Glutamatergic neuron (in vitro differentiated cells): ENCODE measurements around the gene NUDT1. TPM values are rescaled to one million over a fixed set of nuclear protein-coding genes. Genes with fewer than 3 reads are reported as not detected.
A peak's percentile ranks its signal among the peaks of the same experiment; 100 is the strongest.

Experiments
- DNase-seq: peaks from one replicate; pipeline ENCODE4 v3.0.0; 2022
- H3K27ac Mint-ChIP-seq: one replicate; pipeline ENCODE4 v1.8.0; 2020; ENCODE audit warnings: mild to moderate bottlenecking, mixed read lengths, inconsistent platforms; ENCODE audit not compliant: unreplicated experiment
- H3K27me3 Mint-ChIP-seq: one replicate; pipeline ENCODE4 v1.8.0; 2020; ENCODE audit warnings: mild to moderate bottlenecking, moderate library complexity, mixed read lengths, inconsistent platforms; ENCODE audit not compliant: unreplicated experiment
- H3K36me3 Mint-ChIP-seq: one replicate; pipeline ENCODE4 v1.8.0; 2020; ENCODE audit warnings: mild to moderate bottlenecking, mixed read lengths, inconsistent platforms; ENCODE audit not compliant: unreplicated experiment
- H3K4me1 Mint-ChIP-seq: one replicate; pipeline ENCODE4 v1.8.0; 2020; ENCODE audit warnings: mild to moderate bottlenecking, low read depth, mixed read lengths, inconsistent platforms; ENCODE audit not compliant: unreplicated experiment
- H3K4me3 Mint-ChIP-seq: one replicate; pipeline ENCODE4 v1.8.0; 2020; ENCODE audit warnings: mild to moderate bottlenecking, mixed read lengths, inconsistent platforms; ENCODE audit not compliant: unreplicated experiment
- H3K9me3 Mint-ChIP-seq: one replicate; pipeline ENCODE4 v1.8.0; 2020; ENCODE audit warnings: mild to moderate bottlenecking, moderate library complexity, mixed read lengths, inconsistent platforms; ENCODE audit not compliant: unreplicated experiment
- total RNA-seq: library from RNA; stranded (reverse); fragmentation: NEBNext Ultra II Directional; extraction: Animal tissue kit (Norgen Biotek cat#: 25700); gene quantifications from one replicate; pipeline ENCODE4 v1.2.1, GENCODE V29; 2021; ENCODE audit not compliant: unreplicated experiment
- TF ChIP-seq, protein P1 (sequence below): fragments of 200-600 bp; sonication (generic); IDR thresholded peaks from one replicate; pipeline ENCODE4 v1.5.0; 2021; ENCODE audit not compliant: partially characterized antibody, unreplicated experiment

The NUDT1 gene
- total RNA-seq, 1 donor from 2014 or later, result 19.5 TPM

GRCh38 chr7:2258661-2259365 is 16.8 kb downstream of the NUDT1 start:
- H3K4me1 Mint-ChIP-seq, result peaks cover 4% of the 10 kb centered on the region
- no peaks in the 10 kb centered on the region for H3K36me3 Mint-ChIP-seq
- H3K4me3 Mint-ChIP-seq, result no peak overlapping the region
- H3K27me3 Mint-ChIP-seq, result peaks cover 4% of the 10 kb centered on the region
- TF ChIP-seq, protein P1, sequence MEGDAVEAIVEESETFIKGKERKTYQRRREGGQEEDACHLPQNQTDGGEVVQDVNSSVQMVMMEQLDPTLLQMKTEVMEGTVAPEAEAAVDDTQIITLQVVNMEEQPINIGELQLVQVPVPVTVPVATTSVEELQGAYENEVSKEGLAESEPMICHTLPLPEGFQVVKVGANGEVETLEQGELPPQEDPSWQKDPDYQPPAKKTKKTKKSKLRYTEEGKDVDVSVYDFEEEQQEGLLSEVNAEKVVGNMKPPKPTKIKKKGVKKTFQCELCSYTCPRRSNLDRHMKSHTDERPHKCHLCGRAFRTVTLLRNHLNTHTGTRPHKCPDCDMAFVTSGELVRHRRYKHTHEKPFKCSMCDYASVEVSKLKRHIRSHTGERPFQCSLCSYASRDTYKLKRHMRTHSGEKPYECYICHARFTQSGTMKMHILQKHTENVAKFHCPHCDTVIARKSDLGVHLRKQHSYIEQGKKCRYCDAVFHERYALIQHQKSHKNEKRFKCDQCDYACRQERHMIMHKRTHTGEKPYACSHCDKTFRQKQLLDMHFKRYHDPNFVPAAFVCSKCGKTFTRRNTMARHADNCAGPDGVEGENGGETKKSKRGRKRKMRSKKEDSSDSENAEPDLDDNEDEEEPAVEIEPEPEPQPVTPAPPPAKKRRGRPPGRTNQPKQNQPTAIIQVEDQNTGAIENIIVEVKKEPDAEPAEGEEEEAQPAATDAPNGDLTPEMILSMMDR, result no peak
- H3K9me3 Mint-ChIP-seq, result peaks cover 8% of the 10 kb centered on the region
- peak overlapping the region; percentile 82 for H3K27ac Mint-ChIP-seq
- DNase-seq, result no peak

- Mint-ChIP-seq H3K9me3 (peaks cover 8% of the 10 kb centered on the region), H3K4me1 (peaks cover 8% of the 10 kb centered on the region), H3K4me3 (no peak overlapping the region), H3K36me3 (peaks cover 4% of the 10 kb centered on the region), H3K27ac (no peak overlapping the region), H3K27me3 (peaks cover 4% of the 10 kb centered on the region)
- TF ChIP-seq, protein P1, result no peak
- no peak for DNase-seq
Measured at GRCh38 chr7:2259480-2259879, 17.5 kb downstream of the NUDT1 start.

GRCh38 chr7:2260820-2261219 is 18.8 kb downstream of the NUDT1 start:
- Mint-ChIP-seq H3K27me3 (peaks cover 4% of the 10 kb centered on the region), H3K9me3 (peaks cover 4% of the 10 kb centered on the region), H3K4me1 (peaks cover 8% of the 10 kb centered on the region), H3K4me3 (no peak overlapping the region), H3K27ac (no peak overlapping the region), H3K36me3 (peaks cover 4% of the 10 kb centered on the region)
- DNase-seq, result no peak
- TF ChIP-seq, protein P1, result no peak

GRCh38 chr7:2261611-2262010 is 19.6 kb downstream of the NUDT1 start:
- Mint-ChIP-seq H3K9me3 (peaks cover 4% of the 10 kb centered on the region), H3K4me1 (peaks cover 8% of the 10 kb centered on the region), H3K27me3 (peaks cover 4% of the 10 kb centered on the region), H3K36me3 (peaks cover 4% of the 10 kb centered on the region), H3K4me3 (no peak overlapping the region), H3K27ac (no peak overlapping the region)
- TF ChIP-seq, protein P1, result no peak
- no peak for DNase-seq

GRCh38 chr7:2263176-2263575 is 21.1 kb downstream of the NUDT1 start:
- H3K27ac Mint-ChIP-seq, result no peak overlapping the region
- peaks cover 4% of the 10 kb centered on the region for H3K27me3 Mint-ChIP-seq
- peaks cover 4% of the 10 kb centered on the region for H3K36me3 Mint-ChIP-seq
- TF ChIP-seq, protein P1, result no peak
- H3K9me3 Mint-ChIP-seq, result peaks cover 4% of the 10 kb centered on the region
- H3K4me1 Mint-ChIP-seq, result peaks cover 8% of the 10 kb centered on the region
- no peak for DNase-seq
- H3K4me3 Mint-ChIP-seq, result no peak overlapping the region
